Fibroblast of mammary gland (primary cell): ENCODE data around the gene RRP9.

Source experiments
- DNase-seq: peaks from one replicate; pipeline ENCODE4 v3.0.0-alpha.2; 2010; ENCODE audit warnings: low read depth
- H3K4me3 ChIP-seq: 2 replicates; pipeline ENCODE4 v1.5.1; 2011; ENCODE audit warnings: low read depth, mild to moderate bottlenecking, low read length, moderate library complexity; ENCODE audit not compliant: control insufficient read depth
- TF ChIP-seq, protein P1 (sequence below): conservative IDR thresholded peaks from 2 replicates; pipeline ENCODE4 v1.5.1; 2011; ENCODE audit warnings: low read depth, low read length, inconsistent platforms; ENCODE audit not compliant: control insufficient read depth, insufficient read depth

RRP9 gene

DNA sequence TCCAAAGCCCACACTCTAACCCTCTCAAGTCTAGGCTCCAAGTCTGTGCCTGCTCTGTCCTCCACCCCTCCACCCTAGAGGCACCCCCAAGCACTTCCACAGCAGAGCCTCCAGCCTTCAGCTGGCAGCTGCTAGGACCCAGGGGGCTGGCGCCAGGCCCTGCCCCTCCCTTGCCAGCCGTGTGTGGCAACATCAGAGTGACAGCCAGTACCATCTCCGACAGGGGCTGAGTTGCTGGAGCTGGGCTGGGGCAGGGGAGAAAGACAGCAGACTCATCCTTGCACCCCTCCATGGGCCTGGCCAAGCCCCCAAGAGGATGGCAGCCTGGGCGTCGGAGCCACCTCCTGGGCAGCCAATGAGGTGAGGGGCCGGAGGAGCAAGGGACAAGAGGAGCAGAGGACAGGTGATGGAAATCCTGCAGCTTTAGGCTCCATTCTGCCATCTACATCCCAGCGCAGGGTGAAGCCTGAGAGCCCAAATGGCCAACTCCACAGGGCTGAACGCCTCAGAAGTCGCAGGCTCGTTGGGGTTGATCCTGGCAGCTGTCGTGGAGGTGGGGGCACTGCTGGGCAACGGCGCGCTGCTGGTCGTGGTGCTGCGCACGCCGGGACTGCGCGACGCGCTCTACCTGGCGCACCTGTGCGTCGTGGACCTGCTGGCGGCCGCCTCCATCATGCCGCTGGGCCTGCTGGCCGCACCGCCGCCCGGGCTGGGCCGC lies 13.6 kb upstream of the RRP9 start, which contains the start of gene GPR62:
Gene GPR62 (plus strand): TSS at position 207 of the 718 bp plus-strand sequence. CDS start 272 bp downstream, at position 479.
- no peak for DNase-seq
- TF ChIP-seq, protein P1, sequence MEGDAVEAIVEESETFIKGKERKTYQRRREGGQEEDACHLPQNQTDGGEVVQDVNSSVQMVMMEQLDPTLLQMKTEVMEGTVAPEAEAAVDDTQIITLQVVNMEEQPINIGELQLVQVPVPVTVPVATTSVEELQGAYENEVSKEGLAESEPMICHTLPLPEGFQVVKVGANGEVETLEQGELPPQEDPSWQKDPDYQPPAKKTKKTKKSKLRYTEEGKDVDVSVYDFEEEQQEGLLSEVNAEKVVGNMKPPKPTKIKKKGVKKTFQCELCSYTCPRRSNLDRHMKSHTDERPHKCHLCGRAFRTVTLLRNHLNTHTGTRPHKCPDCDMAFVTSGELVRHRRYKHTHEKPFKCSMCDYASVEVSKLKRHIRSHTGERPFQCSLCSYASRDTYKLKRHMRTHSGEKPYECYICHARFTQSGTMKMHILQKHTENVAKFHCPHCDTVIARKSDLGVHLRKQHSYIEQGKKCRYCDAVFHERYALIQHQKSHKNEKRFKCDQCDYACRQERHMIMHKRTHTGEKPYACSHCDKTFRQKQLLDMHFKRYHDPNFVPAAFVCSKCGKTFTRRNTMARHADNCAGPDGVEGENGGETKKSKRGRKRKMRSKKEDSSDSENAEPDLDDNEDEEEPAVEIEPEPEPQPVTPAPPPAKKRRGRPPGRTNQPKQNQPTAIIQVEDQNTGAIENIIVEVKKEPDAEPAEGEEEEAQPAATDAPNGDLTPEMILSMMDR = no peak
- H3K4me3 ChIP-seq = no peak within 1 kb of the TSS

DNA sequence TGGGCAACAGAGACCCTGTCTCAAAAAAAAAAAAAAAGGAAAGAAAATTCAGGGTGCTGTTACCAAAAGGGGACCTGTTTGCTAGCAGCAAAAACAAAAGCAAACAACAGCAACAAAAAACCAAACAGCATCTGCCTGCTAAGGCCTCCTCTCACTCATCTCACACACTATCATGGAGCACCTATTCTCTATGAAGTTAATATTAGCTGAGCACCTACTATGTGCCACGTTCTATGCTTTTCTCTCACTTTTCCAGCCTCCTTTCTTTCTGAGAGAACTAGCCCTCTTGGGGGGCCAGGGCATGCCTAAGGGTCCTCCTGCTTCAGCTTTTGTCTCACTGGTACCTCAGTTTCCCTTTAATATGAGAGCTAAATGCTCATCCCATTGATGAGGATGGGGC lies 13.0 kb upstream of the RRP9 start:
- DNase-seq = no peak
- no peak overlapping the region for H3K4me3 ChIP-seq
- TF ChIP-seq, protein P1 = no peak

DNA sequence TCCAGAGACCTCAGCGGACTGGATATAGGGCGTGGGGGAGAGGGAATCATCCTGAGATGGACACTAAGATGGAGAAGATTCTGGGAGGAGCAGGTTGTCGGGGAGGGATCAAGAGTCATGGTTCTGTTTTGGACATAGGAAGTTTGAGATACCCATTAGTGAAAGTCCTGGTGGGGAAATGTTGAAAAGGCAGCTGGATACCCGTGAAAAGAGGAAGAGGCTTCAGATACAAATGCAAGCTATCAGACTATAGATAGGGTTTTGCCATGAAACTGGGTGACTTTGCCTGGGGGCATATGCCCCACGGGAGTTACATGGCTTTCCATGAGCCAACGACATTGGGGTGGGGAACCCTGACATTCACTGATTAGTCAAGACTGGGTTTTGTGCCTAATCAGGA lies 12.4 kb upstream of the RRP9 start:
- DNase-seq = no peak
- no peak overlapping the region for H3K4me3 ChIP-seq
- TF ChIP-seq, protein P1 = no peak

DNA sequence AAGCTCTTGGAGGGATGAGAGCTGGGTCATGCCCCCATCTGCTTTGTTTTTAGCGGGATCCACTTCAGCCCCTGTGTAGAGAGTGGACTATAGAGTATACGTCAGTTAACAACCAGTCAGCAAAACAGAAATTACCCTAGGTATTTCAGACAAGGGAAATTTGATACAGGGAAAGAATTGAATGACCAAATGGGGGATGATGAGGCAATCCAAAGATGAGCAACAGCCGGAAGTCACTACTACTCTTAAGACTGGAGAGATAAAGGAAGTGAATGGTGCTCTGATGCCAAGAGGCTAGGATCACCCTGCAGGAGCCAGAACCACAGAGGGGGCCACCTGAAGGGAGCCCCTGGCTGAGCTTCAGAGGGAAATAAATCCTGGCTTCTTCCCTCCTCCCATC lies 11.7 kb upstream of the RRP9 start:
- DNase-seq = peak; percentile 83
- TF ChIP-seq, protein P1 = no peak
- H3K4me3 ChIP-seq = no peak overlapping the region

DNA sequence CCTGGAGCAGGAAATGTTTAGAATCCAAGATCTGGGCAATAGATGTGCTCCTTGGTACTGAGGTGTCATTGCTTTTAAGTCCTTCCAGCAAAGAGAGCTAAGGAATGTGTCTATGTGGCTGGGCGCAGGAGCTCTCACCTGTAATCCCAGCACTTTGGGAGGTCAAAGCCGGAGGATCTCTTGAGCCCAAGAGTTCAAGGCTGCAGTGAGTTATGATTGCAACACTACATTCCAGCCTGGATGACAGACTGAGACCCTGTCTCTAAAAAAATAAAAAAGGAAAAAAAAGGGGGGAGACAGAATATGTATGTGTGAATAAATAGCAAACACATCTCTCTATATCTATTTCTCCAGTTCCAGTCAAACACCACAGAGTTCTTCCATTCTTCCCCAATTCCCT lies 9.2 kb upstream of the RRP9 start:
- no peak for DNase-seq
- no peak overlapping the region for H3K4me3 ChIP-seq
- TF ChIP-seq, protein P1 = no peak

DNA sequence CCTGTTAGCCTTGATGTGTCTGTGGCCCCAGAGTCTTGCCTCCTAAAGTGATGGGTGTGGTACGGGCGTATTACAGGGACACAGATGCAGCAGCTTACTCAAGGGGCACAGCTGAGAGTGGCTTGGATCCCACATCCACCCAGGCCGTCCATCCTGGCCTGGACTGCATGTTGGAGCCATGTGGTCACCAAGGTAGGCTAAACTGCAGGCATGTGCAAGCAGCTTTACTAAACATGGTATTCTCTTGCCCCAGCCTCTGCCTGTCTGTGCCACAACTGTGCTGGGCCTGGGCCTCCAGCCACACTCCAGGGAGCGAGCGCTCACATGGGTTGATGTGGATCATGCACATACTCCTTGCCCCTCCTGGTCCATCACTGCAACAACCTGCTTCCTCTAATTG lies 7.4 kb upstream of the RRP9 start:
- no peak overlapping the region for H3K4me3 ChIP-seq
- TF ChIP-seq, protein P1 = no peak
- DNase-seq = no peak

GRCh38 chr3:51948016-51948580 lies 6.4 kb upstream of the RRP9 start:
- DNase-seq = no peak
- TF ChIP-seq, protein P1 = no peak
- H3K4me3 ChIP-seq = no peak overlapping the region
